K562 (cell line): ENCODE results near the gene BFSP2. TPM values are rescaled to one million over a fixed set of nuclear protein-coding genes. Genes with fewer than 3 reads are reported as not detected.
A peak's percentile ranks its signal among the peaks of the same experiment; 100 is the strongest.

Experiments
- ATAC-seq: fragments of 200-7000 bp; cut with Tn5 transposase; 3 replicates; pipeline ENCODE4 v1.9.1; 2020; ENCODE audit warnings: moderate library complexity
- BruUV-seq: library from RNA; stranded (reverse); fragments of 400-500 nt; replicated peaks from 2 replicates; lab custom pipeline; 2021; lab: Mats Ljungman, UMichigan
- CTCF ChIA-PET: fragments of 300-600 bp; formaldehyde crosslinking; extraction: SDS; loops from one replicate; lab custom pipeline; 2021; ENCODE audit warnings: low intra/inter-chr PET ratio; lab: Yijun Ruan, JAX
- POLR2A ChIA-PET: fragments of 300-600, 350-650 bp; sonication (Branson Sonifier 250); formaldehyde crosslinking; extraction: SDS; loops from one replicate; lab custom pipeline; 2021; ENCODE audit warnings: antibody characterized with exemption, inconsistent platforms; lab: Yijun Ruan, JAX
- DNase-seq, 4 experiments: peaks; one replicate each; pipeline versions ENCODE4 v3.0.0 to v3.0.0-alpha.2; 2011 to 2018; ENCODE audit warnings: low spot score in 3 of 4, mixed read lengths in 3 of 4; ENCODE audit errors: extremely low read depth in 1 of 4
- FAIRE-seq: peaks from 2 replicates; lab custom pipeline; 2011; peaks lifted over from hg19 to GRCh38; lab: Jason Lieb, UNC
- H2AFZ ChIP-seq: 2 replicates; pipeline ENCODE4 v1.6.0; 2011; ENCODE audit warnings: low read depth, low read length, control low read depth, inconsistent platforms
- H3K27ac ChIP-seq: fragments of 200-600 bp; 3 replicates; pipeline ENCODE4 v1.8.0; 2011; ENCODE audit warnings: low read depth, mild to moderate bottlenecking, control low read depth, inconsistent platforms, low read length, moderate library complexity, mixed read lengths; ENCODE audit errors: extremely low read depth
- H3K27me3 ChIP-seq, 2 experiments: fragments of 300-600 bp in 1 of 2; 2 replicates in 1 of 2; 3 replicates in 1 of 2; pipeline versions ENCODE4 v1.6.0 to v1.8.0; 2011; ENCODE audit warnings: inconsistent platforms in 2 of 2, low read length in 2 of 2, mild to moderate bottlenecking in 1 of 2, mixed read lengths in 1 of 2, moderate library complexity in 1 of 2; ENCODE audit not compliant: control insufficient read depth in 2 of 2, insufficient read depth in 2 of 2
- H3K36me3 ChIP-seq: fragments of 300-600 bp; 3 replicates; pipeline ENCODE4 v1.8.0; 2011; ENCODE audit warnings: mild to moderate bottlenecking, low read length, inconsistent platforms; ENCODE audit not compliant: control insufficient read depth, insufficient read depth
- H3K4me1 ChIP-seq, 2 experiments: fragments of 200-600 bp in 1 of 2; replicated peaks in 1 of 2; 2 replicates in 1 of 2; 3 replicates in 1 of 2; pipeline versions ENCODE4 v1.5.1 to v1.8.0; 2011; ENCODE audit warnings: inconsistent platforms in 2 of 2, low read length in 2 of 2, mild to moderate bottlenecking in 1 of 2, mixed read lengths in 1 of 2, moderate library complexity in 1 of 2; ENCODE audit not compliant: control insufficient read depth in 2 of 2, insufficient read depth in 2 of 2
- H3K4me2 ChIP-seq: 2 replicates; pipeline ENCODE4 v1.6.1; 2011; ENCODE audit warnings: low read length, control low read depth, inconsistent platforms, mixed read lengths; ENCODE audit not compliant: insufficient read depth
- H3K4me3 ChIP-seq: fragments of 200-600 bp; sonication (generic), shearing (Covaris generic); 2 replicates; pipeline ENCODE4 v1.5.1; 2016; ENCODE audit warnings: control low read depth, inconsistent platforms
- H3K79me2 ChIP-seq: fragments of 200-600 bp; 3 replicates; pipeline ENCODE4 v1.8.0; 2011; ENCODE audit warnings: low read length, inconsistent platforms; ENCODE audit not compliant: control insufficient read depth, insufficient read depth
- H3K9ac ChIP-seq, 2 experiments: 2 replicates each; pipeline versions ENCODE4 v1.6.0 to v1.6.1; 2011; ENCODE audit warnings: low read depth in 2 of 2, low read length in 2 of 2, control low read depth in 1 of 2, inconsistent platforms in 1 of 2, mild to moderate bottlenecking in 1 of 2, mixed read lengths in 1 of 2; ENCODE audit not compliant: insufficient read depth in 1 of 2
- H3K9me1 ChIP-seq: one replicate; pipeline ENCODE4 v1.6.0; 2011; ENCODE audit warnings: inconsistent platforms, mild to moderate bottlenecking, low read length, moderate library complexity; ENCODE audit not compliant: control insufficient read depth, insufficient read depth
- H3K9me3 ChIP-seq: replicated peaks from 2 replicates; pipeline ENCODE4 v1.5.1; 2011; ENCODE audit warnings: low read depth, low read length, inconsistent platforms; ENCODE audit not compliant: control insufficient read depth, insufficient read depth
- H4K20me1 ChIP-seq: replicated peaks from 2 replicates; pipeline ENCODE4 v1.6.1; 2011; ENCODE audit warnings: low read length, inconsistent platforms, mixed read lengths; ENCODE audit not compliant: control insufficient read depth, insufficient read depth
- ATF3 ChIP-seq, 2 experiments: fragments of 450-650 bp in 1 of 2; sonication (generic) in 1 of 2; formaldehyde crosslinking in 1 of 2; IDR thresholded peaks in 1 of 2; conservative IDR thresholded peaks in 1 of 2; 2 replicates each; pipeline versions ENCODE4 v1.6.1 to v1.8.1; 2016 to 2023; ENCODE audit warnings: mild to moderate bottlenecking in 2 of 2, moderate library complexity in 2 of 2, inconsistent platforms in 1 of 2, missing genetic modification reagents in 1 of 2
- CEBPG ChIP-seq, 3 experiments: fragments of 200-800 bp in 1 of 3; sonication (Bioruptor generic) in 1 of 3; sonication (generic) in 1 of 3; formaldehyde crosslinking in 1 of 3; IDR thresholded peaks in 2 of 3; conservative IDR thresholded peaks in 1 of 3; 2 replicates each; pipeline versions ENCODE4 v1.6.1 to v1.8.0; 2016 to 2022; ENCODE audit warnings: missing compliant biosample characterization in 2 of 3, missing genetic modification characterization in 2 of 3, mild to moderate bottlenecking in 1 of 3, missing genetic modification reagents in 1 of 3
- PTTG1 ChIP-seq: fragments of 450-650 bp; IDR thresholded peaks from 2 replicates; pipeline ENCODE4 v1.6.1; 2016; ENCODE audit warnings: low read depth, mild to moderate bottlenecking, missing genetic modification characterization, missing compliant biosample characterization
- ZBTB33 ChIP-seq: sonication (generic); formaldehyde crosslinking; IDR thresholded peaks from 2 replicates; pipeline ENCODE4 v1.8.1; 2023; ENCODE audit warnings: mild to moderate bottlenecking, missing genetic modification reagents
- WGBS: fragments of 100-300 bp; shearing (Covaris generic); methylation state at CpG from one replicate; pipeline ENCODE4 v1.1.6; 2016; ENCODE audit warnings: low coverage, mixed read lengths; ENCODE audit not compliant: insufficient coverage; ENCODE audit errors: missing lambda C conversion rate; 5-methylcytosine and 5-hydroxymethylcytosine counted together
- in situ Hi-C: fragments of 300-500 bp; cut with MboI; formaldehyde crosslinking; loops from 4 replicates; pipeline ENCODE4 v1.15.0; 2018; ENCODE audit warnings: inconsistent platforms, mixed read lengths
- intact Hi-C: fragments of 100-400 bp; cut with micrococcal nuclease; formaldehyde crosslinking; loops from 2 replicates; pipeline ENCODE4 v1.14.2; 2022
- polyA plus RNA-seq, 8 experiments: library from polyadenylated mRNA; depleted of rRNA in 4 of 8; stranded (reverse) in 5 of 8; unstranded in 3 of 8; fragments of >200 nt; fragmentation: Nextera tagmentation in 2 of 8; fragmentation: Illumina TruSeq in 1 of 8; extraction: Ambion mirVana in 2 of 8; extraction: Trizol in 1 of 8; gene quantifications; 2 replicates each; pipeline versions ENCODE4 v1.2.1 to v1.2.3, GENCODE V29; 2011 to 2014; ENCODE audit warnings: inconsistent platforms in 1 of 8, missing spikeins in 1 of 8
- total RNA-seq, 7 experiments: library from RNA; depleted of rRNA in 6 of 7; stranded (reverse); fragments of >200 nt in 6 of 7; fragmentation: Illumina TruSeq in 2 of 7; extraction: Trizol in 2 of 7; gene quantifications; 2 replicates each; pipeline versions ENCODE4 v1.2.1 to v1.2.3, GENCODE V29; 2011 to 2021; ENCODE audit warnings: low replicate concordance in 1 of 7

Gene BFSP2
- total and polyA plus RNA-seq, 9 of the 15 experiments (the other 6 are each of a cell fraction or from before 2014, with no cell fraction given): not detected

DNA sequence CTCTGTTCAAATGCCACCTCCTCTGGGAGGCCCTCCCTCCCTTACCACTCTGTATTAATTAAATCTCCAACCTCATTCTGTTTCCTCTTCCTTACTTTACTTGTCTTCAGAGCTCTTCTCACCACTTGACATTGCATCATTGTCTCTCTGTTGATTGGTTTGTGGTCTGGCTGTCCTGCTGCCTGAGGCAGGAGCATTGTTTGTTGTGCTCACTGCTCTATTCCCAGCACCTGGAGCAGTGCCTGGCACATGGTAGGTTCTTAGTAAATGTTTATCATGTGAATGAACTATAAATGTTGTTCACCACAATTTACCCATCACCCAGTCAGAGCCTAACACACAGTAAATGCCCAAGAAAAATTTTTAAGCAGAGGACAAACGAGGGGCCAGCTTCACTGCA lies 6.7 kb upstream of the BFSP2 start:
- Histone ChIP-seq H3K4me3 (no peak overlapping the region), H3K4me2 (no peak overlapping the region), H3K27ac (no peak overlapping the region), H3K79me2 (no peaks in the 10 kb centered on the region), H3K9me1 (no peaks in the 10 kb centered on the region), H3K27me3 (no peaks in the 10 kb centered on the region), H3K9ac (no peak overlapping the region), H3K9me3 (no peaks in the 10 kb centered on the region), H4K20me1 (no peaks in the 10 kb centered on the region), H3K4me1 (no peaks in the 10 kb centered on the region)
- DNase-seq (no peak), FAIRE-seq (no peak), ATAC-seq (no peak)
- CTCF ChIA-PET: no interaction called here
- in situ Hi-C loops (loop anchor here (25.0 kb wide), 1 partner anchor 356 kb away; the partner anchor contains the start of gene TMEM108), intact Hi-C loops (no loop called here)
- no TSS peak for BruUV-seq
- TF ChIP-seq ATF3 (IDR thresholded peaks at IDR 0.05) (0 out of 2 replicates have a peak, but pooled peaks have one; percentile 12), ATF3 (CRISPR knock-in tag; conservative IDR thresholded peaks at IDR 0.05) (no peak), PTTG1 (no peak), CEBPG (CRISPR knock-in tag; IDR thresholded peaks at IDR 0.05) (no peak), CEBPG (tag; conservative IDR thresholded peaks at IDR 0.05 in 1 of 2, IDR thresholded peaks at IDR 0.05 in 1 of 2) (peak in 1 of 2 experiments; percentile 17; a peak in 1 of 4 replicates), ZBTB33 (CRISPR knock-in tag) (no peak)
- TF ChIP-seq, all 486 proteins: peak for 2
- H2AFZ ChIP-seq: no peak overlapping the region
- WGBS: 7% methylated on average over 1 of the region's 1 CpG
- no peaks in the 10 kb centered on the region for H3K36me3 ChIP-seq
- POLR2A ChIA-PET: no interaction called here
